HL-60/S4 treated with retinoic acid at 250 ng/mL for 4 days and 3 days (cell line): Measurements from ENCODE around the gene AOC3.
"Not testable (repeated sequence)": the region's sequence is repeated elsewhere in the genome, so short reads cannot be mapped to it uniquely, and the experiment has no call there.

Experiments
- in situ Hi-C: fragments of 300-500 bp; cut with MboI; formaldehyde crosslinking; loops from 2 replicates; pipeline ENCODE4 v1.7.0; 2022; ENCODE audit warnings: low sequenced_read_pairs

The AOC3 gene

GRCh38 chr17:42866631-42867575, 15.9 kb downstream of the AOC3 start:
- in situ Hi-C loops, result no loop called here

DNA sequence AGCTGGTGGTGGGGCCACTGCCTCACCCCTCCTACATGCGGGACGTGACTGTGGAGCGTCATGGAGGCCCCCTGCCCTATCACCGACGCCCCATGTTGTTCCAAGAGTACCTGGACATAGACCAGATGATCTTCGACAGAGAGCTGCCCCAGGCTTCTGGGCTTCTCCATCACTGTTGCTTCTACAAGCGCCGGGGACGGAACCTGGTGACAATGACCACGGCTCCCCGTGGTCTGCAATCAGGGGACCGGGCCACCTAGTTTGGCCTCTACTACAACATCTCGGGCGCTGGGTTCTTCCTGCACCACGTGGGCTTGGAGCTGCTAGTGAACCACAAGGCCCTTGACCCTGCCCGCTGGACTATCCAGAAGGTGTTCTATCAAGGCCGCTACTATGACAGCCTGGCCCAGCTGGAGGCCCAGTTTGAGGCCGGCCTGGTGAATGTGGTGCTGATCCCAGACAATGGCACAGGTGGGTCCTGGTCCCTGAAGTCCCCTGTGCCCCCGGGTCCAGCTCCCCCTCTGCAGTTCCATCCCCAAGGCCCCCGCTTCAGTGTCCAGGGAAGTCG, 16.8 kb downstream of the AOC3 start:
- in situ Hi-C loops, result not testable (repeated sequence)

- in situ Hi-C loops, result no loop called here
Measured at GRCh38 chr17:42868338-42868737, 17.3 kb downstream of the AOC3 start.

DNA sequence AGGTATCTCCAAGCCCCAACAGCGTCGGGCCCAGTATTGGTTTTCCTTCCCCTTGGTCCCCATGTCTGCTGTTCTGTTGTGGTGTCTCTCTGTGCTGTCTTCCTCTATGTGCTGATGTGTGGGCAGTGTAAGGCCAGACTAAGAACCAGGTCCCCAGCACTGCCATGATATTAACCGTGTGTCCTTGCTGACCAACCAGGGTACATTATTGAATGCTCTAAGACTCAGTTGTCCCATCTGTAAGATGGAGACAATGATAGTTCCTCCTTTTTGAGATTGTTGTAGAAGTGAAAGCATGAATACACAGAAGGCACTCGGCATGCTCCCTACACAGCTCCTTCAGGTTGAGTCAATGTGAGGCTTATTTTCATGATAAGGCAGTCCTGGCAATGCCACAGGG, 20.6 kb downstream of the AOC3 start:
- in situ Hi-C loops, result no loop called here

- in situ Hi-C loops, result no loop called here
Measured at GRCh38 chr17:42872251-42872965, 21.4 kb downstream of the AOC3 start.

DNA sequence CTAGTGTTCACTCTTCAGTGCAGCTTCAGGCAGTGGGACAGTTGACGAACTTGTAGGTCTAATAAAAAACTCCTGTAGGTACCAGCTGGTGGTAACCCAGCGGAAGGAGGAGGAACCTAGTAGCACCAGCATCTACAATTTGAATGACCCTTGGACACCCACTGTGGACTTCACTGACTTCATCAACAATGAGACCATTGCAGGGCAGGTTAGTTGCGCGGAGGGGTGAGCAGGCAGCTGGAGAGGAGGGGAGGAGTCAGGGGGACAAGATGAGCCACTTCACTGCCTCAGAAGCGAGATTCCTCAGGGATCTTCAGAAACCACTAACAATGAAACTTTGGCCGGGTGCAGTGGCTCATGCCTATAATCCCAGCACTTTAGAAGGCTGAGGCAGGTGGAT, 22.3 kb downstream of the AOC3 start:
- in situ Hi-C loops, result no loop called here

DNA sequence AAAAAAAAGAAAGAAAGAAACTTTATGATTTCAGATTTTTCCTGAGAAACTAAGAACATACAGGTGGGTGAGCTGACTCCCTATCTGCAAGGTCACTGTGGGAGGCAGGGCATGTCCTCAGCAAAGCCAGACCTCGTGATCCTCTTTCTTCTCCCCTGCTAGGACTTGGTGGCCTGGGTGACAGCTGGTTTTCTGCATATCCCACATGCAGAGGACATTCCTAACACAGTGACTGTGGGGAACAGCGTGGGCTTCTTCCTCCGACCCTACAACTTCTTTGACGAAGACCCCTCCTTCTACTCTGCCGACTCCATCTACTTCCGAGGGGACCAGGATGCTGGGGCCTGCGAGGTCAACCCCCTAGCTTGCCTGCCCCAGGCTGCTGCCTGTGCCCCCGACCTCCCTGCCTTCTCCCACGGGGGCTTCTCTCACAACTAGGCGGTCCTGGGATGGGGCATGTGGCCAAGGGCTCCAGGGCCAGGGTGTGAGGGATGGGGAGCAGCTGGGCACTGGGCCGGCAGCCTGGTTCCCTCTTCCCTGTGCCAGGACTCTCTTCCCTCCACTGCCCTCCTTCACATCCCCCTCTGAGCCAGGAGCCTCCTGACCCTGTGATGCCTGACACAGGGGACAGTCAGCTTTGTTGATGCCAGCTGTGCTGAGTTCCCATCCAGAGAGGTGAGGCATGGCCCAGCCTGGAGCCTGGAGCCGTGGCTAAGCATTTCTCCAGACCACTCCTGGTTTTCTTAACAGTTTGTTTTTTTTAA, 23.1 kb downstream of the AOC3 start:
- in situ Hi-C loops, result not testable (repeated sequence)

- in situ Hi-C loops, result no loop called here
Measured at GRCh38 chr17:42877037-42877436, 26.0 kb downstream of the AOC3 start.

DNA sequence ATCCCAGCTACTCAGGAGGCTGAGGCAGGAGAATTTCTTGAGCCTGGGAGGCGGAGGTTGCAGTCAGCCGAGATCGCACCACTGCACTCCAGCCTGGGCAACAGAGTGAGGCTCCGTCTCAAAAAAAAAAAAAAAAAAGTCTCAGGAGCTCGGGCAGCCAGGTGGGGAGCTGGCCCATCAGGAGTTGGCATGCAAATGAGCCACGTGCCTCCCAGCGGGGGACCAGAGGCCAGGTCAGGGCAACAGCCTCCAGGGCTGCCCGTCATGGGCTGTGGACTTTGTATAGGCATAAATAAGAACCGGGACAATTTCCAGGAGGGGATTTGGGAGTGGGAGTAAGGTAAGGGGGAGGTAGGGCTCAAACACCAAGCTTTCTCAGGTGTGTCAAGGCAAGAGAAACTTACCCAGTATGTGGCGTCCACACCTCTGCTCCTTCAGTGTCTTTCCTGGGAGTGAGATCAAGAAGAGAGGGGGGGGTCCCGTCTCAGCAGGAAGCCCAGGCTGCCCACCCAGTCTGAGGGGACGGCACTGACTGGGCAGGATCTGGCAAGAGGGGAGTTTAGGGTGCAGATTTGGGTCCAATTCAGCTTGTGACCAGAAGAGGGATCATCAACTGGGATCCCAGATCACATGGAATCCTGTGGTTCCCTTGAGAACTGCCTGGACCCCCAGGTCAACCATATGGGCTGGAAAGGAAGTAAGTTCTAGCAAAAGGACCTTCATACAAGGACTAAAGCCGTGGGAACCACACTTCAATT, 27.3 kb downstream of the AOC3 start:
- in situ Hi-C loops, result no loop called here

DNA sequence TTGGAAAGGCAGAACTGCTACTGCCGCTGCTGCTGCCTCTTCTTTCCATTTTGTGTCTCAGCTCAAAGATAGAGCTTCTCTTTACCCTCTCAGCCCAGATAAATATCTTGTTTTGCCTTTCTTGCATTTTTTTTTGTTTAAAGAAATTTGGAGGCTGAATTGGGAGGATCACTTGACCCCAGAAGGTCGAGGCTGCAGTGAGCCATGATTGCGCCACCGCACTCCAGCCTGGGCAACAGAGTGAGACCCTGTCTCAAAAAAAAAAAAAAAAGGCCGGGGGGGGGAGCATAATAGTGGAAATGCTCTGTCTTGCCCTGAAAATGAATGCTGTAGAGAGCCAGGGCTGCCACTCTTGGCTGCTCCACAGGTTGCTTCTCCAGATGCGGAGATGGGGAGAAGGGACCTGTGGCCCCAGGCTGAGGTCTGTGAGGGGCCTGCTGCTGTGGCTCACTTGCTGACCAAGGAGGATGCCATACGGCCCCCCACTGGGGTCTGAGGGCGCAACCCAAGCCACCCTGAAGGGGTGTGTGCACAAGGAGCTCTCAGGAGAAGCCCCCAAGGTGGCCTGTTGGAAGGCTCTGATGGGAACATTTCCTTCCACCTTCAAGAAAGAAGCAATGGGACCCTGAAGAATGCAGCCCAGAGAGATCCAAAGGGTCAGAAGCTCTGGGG, 28.1 kb downstream of the AOC3 start:
- in situ Hi-C loops, result no loop called here

DNA sequence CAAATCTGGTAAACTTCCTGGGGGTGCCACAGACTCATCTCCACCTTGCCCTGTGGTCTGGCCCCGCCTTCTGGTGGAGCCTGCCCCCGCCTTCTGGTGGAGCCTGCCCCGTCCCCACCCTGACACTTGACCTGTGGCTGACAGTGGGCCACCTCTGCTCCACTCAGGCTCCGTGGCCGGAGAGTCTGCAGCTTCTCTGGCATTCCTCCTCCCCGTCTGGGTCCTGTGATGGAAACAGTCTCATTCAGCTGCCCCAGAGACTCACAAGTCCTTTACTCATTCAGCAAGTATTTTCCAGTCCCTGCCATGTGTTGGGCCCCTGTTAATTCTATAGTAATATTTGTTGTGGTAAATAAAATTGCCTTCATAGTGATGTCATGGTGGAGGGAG, 28.6 kb downstream of the AOC3 start:
- in situ Hi-C loops, result no loop called here

DNA sequence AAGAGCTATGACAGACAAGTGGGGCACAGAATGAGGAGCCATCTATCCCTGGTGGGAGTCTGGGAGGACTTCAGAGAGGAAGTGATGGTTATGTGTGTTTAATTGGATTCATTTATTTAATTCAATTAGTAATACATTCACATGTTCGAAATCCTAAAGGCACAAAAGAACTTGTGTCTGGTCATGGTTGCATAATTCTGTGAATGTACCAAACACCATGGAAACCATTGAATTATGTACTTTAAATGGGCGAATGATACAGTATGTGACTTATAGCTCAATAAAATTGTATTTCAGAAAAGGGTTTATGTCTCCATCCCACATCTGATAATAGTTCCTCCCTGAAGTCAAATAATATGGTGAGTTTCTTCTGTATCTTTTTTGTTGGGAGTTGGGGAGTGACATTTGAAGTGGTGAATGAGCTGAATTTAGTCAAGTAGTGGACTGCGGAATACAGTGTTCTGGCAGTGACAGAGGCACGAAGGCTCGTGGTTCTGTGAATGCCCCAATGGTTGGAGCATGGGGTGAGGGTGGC, 29.8 kb downstream of the AOC3 start:
- in situ Hi-C loops, result no loop called here

DNA sequence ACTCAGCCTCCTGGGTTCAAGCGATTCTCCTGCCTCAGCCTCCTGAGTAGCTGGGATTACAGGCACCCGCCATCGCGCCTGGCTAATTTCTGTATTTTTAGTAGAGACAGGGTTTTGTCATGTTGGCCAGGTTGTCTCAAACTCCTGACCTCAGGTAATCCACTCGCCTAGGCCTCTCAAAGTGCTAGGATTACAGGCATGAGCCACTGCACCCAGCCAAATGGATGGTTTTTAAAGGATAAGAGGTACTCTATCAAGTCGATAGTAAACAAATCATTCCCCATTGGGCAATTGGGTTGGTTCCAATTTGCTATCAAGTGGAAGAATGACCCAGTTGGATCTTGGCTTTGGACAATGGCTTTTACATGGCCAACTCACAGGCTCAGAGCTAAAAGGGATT, 30.7 kb downstream of the AOC3 start:
- in situ Hi-C loops, result not testable (repeated sequence)

GRCh38 chr17:42882166-42882565, 31.2 kb downstream of the AOC3 start:
- in situ Hi-C loops, result no loop called here

DNA sequence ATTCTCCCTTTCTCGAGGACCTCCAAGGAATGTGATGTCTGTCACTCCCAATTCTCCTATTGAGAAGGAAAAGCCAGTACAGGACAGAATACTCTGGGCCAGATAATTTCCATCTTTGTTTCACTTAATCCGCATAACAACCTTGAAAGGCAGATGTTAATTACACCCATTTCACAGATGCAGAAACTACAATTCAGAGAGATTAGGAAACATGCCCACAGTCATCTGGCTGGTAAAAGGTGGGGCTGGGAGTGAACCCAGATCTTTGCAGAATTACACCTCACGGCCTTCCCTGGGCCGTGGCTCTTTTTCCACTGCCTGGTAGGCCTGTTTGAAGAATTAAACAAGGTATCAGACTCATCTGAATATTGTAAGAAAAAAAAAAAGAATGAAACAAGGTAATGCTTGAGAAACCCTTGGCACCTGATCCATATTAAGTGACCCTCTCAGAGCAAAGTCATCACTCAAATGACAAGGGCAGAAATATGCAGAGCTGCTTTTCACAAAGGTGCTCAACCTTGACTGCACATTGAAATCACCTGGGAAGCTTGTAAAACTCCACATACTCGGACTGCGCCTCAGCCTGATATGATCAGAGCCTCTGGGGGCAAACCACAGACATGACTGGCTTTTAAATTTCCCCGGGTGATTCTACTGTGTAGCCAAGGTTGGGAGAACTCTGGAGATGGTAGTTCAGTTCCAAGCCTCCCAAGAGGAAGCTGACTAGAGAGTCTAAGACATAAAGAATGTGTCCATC, 33.0 kb downstream of the AOC3 start:
- in situ Hi-C loops, result no loop called here

GRCh38 chr17:42885806-42886205, 34.8 kb downstream of the AOC3 start:
- in situ Hi-C loops, result not testable (repeated sequence)

- in situ Hi-C loops, result no loop called here
Measured at GRCh38 chr17:42886283-42887176, 35.5 kb downstream of the AOC3 start.

GRCh38 chr17:42889809-42890208, 38.8 kb downstream of the AOC3 start:
- in situ Hi-C loops, result no loop called here
